Lower leg skin (tissue), 4 donors: Measurements from ENCODE around the gene FLRT2. TPM values are rescaled to one million over a fixed set of nuclear protein-coding genes. Genes with fewer than 3 reads are reported as not detected.
A peak's percentile ranks its signal among the peaks of the same experiment; 100 is the strongest.

ENCODE experiments used
- DNase-seq, 2 donors: peaks; one replicate each; pipeline ENCODE4 v3.0.0-alpha.2; 2019; ENCODE audit warnings: low spot score in 2 of 2
- H3K4me3 ChIP-seq: fragments of 200-600 bp; sonication (generic); 2 replicates; pipeline ENCODE4 v1.5.1; 2017; ENCODE audit warnings: mild to moderate bottlenecking, low read depth; ENCODE audit not compliant: poor library complexity, severe bottlenecking
- POLR2A ChIP-seq, 2 donors: fragments of 450-650 bp; IDR thresholded peaks; one replicate each; pipeline ENCODE4 v1.6.1; 2016 to 2017; ENCODE audit warnings: antibody characterized with exemption in 2 of 2, mild to moderate bottlenecking in 1 of 2, moderate library complexity in 1 of 2
- WGBS, 2 donors: methylation state at CpG; one replicate each; pipeline ENCODE4 v1.1.5; 2018; 5-methylcytosine and 5-hydroxymethylcytosine counted together
- intact Hi-C: fragments of 100-400 bp; cut with DNase I; formaldehyde crosslinking; loops from one replicate; pipeline ENCODE4 v1.15.0; 2023; ENCODE audit warnings: low total_unique reads
- total RNA-seq, 4 donors: library from RNA; depleted of rRNA; stranded (reverse); fragments of >200 nt; gene quantifications; one replicate each; pipeline ENCODE4 v1.1.0, GENCODE V29; 2016
- TF ChIP-seq, protein P1 (sequence below), 3 donors: fragments of 450-650 bp; IDR thresholded peaks; one replicate each; pipeline ENCODE4 v1.5.1; 2016; ENCODE audit warnings: antibody characterized with exemption in 3 of 3, mild to moderate bottlenecking in 3 of 3, moderate library complexity in 2 of 3

FLRT2 gene
- total RNA-seq, 4 donors from 2014 or later, result 11.5 to 36.5 (median 28.0) TPM

DNA sequence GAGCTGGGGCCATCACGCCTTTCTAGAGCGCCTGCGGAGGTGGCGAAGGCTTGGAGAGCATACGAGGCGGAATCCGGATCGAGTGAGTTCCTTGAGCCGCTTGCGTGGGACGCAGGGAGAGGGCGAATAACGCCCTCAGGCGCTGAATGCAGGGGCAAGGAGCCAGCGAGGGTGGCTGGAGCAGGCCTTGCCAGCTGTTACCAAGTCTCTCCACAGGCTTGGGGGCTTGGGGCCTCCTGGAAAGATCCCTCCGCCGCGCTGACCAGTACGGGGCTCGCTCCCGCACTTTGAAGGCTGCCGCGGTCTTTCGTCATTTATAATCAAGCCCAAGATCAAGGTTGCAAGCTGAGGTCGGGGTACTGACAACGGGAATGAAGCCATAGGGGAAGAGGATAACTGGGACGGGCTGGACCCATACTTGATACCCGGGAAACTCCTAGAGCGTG, 1.2 kb downstream of the FLRT2 start:
- whole genome bisulfite sequencing, 2 donors, result 0 to 4% methylated on average over 12 to 22 of the region's 29 CpGs
- H3K4me3 ChIP-seq, result peak overlapping the region; percentile 44
- intact Hi-C loops, result no loop called here
- no peak for TF ChIP-seq POLR2A (IDR thresholded peaks at IDR 0.05)
- TF ChIP-seq, protein P1, sequence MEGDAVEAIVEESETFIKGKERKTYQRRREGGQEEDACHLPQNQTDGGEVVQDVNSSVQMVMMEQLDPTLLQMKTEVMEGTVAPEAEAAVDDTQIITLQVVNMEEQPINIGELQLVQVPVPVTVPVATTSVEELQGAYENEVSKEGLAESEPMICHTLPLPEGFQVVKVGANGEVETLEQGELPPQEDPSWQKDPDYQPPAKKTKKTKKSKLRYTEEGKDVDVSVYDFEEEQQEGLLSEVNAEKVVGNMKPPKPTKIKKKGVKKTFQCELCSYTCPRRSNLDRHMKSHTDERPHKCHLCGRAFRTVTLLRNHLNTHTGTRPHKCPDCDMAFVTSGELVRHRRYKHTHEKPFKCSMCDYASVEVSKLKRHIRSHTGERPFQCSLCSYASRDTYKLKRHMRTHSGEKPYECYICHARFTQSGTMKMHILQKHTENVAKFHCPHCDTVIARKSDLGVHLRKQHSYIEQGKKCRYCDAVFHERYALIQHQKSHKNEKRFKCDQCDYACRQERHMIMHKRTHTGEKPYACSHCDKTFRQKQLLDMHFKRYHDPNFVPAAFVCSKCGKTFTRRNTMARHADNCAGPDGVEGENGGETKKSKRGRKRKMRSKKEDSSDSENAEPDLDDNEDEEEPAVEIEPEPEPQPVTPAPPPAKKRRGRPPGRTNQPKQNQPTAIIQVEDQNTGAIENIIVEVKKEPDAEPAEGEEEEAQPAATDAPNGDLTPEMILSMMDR (IDR thresholded peaks at IDR 0.05), result no peak
- peak; percentile 31 to 90 for DNase-seq

DNA sequence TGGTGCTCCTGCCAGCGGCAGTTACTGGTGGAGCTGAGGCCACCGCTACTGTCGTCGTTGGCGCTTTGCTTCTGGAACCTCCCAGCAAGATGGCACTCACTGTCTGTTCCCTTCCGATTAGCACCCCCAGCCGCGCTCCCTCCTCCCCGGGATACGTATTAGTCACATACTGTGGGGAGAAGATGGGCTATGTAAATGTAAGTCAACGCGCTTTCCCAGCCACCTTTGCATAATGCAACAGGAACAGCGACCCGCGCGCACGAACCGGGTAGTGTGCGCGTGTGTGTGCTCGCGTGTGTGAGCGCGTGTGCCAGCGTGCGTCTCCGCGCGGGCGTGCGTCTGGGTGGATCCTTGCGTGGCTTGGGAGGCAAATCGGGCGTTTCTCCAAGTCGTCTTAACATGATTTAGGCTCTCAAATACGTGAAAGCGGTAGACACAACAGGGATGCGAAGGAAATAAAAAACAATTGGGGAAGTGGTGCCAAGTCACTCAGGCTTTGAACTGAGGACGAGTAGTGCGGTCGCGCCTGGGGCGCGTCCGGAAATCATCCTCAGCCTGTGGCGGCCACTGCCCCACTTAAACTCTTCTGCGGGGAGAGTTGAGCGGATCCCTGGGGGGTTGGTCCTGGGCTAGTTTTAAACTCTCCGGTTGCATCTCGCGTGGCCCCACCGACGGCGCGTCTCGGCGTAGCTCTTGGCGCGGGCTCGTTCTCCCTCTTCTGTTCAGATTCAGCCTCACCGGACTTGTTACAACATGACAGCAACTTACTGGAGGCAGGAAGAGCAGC, 1.8 kb downstream of the FLRT2 start:
- WGBS, 2 donors, result 1% methylated on average over 60 to 61 of the region's 61 CpGs
- peak overlapping the region; percentile 44 for H3K4me3 ChIP-seq
- TF ChIP-seq POLR2A (IDR thresholded peaks at IDR 0.05), result no peak
- TF ChIP-seq, protein P1 (IDR thresholded peaks at IDR 0.05), result no peak
- DNase-seq, result peak; percentile 66 to 94
- intact Hi-C loops, result no loop called here

DNA sequence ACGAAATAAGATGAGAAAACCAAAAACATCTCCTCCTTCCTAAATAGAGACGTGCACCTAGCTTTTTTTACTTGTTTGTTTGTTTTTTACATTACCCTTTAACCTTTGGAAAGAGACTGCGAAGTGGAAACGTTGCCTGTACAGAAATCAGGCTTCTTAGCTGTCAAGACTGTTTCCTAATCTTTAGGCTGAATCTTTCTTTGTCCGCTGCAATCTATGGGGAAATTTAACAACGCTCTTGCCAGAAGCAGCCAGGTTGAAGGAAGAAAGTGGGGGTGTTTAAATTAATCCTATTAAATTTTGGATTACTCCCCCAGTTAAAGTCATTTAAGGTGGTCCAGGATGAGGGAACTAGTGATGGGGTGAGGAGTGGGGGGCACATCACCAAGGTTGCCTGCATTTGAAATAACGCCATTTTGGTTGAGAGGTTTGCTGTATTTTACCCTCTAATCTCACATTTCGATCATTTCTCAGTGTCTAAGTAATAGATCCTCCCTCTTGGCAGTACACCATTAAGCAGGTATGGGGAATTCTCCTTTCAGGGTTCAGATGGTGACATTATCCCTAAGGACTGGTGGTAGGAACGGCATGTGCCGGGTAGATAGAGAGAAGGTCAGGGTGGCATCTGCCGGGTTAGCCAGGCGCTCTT, 2.6 kb downstream of the FLRT2 start:
- no peak for TF ChIP-seq POLR2A (IDR thresholded peaks at IDR 0.05)
- TF ChIP-seq, protein P1 (IDR thresholded peaks at IDR 0.05), result no peak

DNA sequence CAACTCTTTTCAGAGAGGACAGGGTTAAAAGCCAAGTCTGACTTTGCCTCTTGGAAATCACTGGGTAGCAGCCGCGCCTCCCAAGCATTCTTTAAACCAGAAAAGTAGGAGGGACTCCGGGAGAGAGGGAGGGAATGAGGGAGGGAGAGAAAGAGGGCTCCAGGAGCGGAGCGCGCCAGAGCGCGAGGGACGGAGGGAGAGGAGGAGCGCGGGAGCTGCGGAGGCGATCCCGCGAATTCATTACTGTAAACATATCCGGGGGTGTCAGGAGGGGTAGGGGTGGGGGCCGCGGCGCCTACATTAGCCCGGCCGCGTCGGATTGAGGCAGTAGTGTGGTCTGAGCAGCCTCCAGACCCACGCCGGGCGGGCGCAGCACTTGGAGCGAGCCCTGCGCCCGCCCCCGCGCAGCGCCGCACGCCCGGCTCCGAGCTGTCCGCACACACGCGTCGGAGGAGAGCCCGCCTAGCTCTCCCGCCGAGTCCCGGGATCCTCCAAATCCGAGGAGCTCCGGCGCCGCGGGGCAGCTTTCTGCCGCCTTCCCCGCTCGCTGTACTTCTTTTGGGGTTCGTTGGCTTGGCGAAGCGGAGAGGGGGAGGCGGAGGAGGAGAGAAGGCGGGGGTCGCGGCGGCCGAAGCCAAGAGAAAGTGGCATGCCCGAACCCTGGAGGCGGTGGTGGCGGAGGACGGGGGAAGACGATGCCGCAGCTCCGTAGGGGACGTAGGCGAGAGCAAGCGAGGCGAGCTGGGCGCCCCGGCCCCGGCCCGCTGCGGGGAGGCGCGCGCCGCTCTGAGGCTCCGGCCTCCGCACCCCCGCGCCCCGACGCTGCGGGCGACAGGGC, 3.3 kb downstream of the FLRT2 start:
- DNase-seq, result peak; percentile 63 to 86
- WGBS, 2 donors, result 1% methylated on average over 44 to 65 of the region's 90 CpGs
- H3K4me3 ChIP-seq, result peak overlapping the region; percentile 62
- TF ChIP-seq POLR2A (IDR thresholded peaks at IDR 0.05), result no peak
- TF ChIP-seq, protein P1 (IDR thresholded peaks at IDR 0.05), result no peak
- intact Hi-C loops, result no loop called here

More for the DNA sequence above, 2.6 kb downstream of the FLRT2 start:
- DNase-seq, result no peak
- H3K4me3 ChIP-seq, result no peak overlapping the region
- 1 to 2% methylated on average over 12 of the region's 12 CpGs for WGBS, 2 donors
- intact Hi-C loops, result no loop called here

- 1 to 2% methylated on average over 8 to 28 of the region's 28 CpGs for WGBS, 2 donors
- TF ChIP-seq, protein P1 (IDR thresholded peaks at IDR 0.05), result no peak
- TF ChIP-seq POLR2A (IDR thresholded peaks at IDR 0.05), result no peak
- peak overlapping the region; percentile 62 for H3K4me3 ChIP-seq
- peak in 1 of 2 donors; percentile 88 for DNase-seq
- intact Hi-C loops, result no loop called here
Observed at GRCh38 chr14:85533861-85534291, 3.9 kb downstream of the FLRT2 start.
